Muscle of leg (tissue), 16 donors: Measurements from ENCODE around the gene PER3. TPM values are rescaled to one million over a fixed set of nuclear protein-coding genes. Genes with fewer than 3 reads are reported as not detected.

Experiments
- DNase-seq: peaks from one replicate; pipeline ENCODE4 v3.0.0; 2013
- H3K27ac ChIP-seq: one replicate; pipeline ENCODE4 v1.5.1; 2013; ENCODE audit warnings: mild to moderate bottlenecking, low read length, control low read depth
- H3K27me3 ChIP-seq: one replicate; pipeline ENCODE4 v1.6.1; 2013; ENCODE audit warnings: low read length; ENCODE audit not compliant: control insufficient read depth, insufficient read depth
- H3K36me3 ChIP-seq: one replicate; pipeline ENCODE4 v1.6.1; 2013; ENCODE audit warnings: low read length; ENCODE audit not compliant: control insufficient read depth, insufficient read depth
- H3K4me1 ChIP-seq: one replicate; pipeline ENCODE4 v1.6.1; 2013; ENCODE audit warnings: low read length; ENCODE audit not compliant: control insufficient read depth, insufficient read depth
- H3K4me3 ChIP-seq: one replicate; pipeline ENCODE4 v1.5.1; 2013; ENCODE audit warnings: low read length, control low read depth
- H3K9me3 ChIP-seq: replicated peaks from 2 replicates; pipeline ENCODE4 v1.6.1; 2013; ENCODE audit warnings: low read depth, low read length; ENCODE audit not compliant: control insufficient read depth
- WGBS: methylation state at CpG from one replicate; pipeline ENCODE4 v1.1.5; 2013; ENCODE audit warnings: missing lambda C conversion rate; ENCODE audit not compliant: insufficient coverage; 5-methylcytosine and 5-hydroxymethylcytosine counted together
- long read RNA-seq, 11 donors: transcript quantifications; one replicate each; lab custom pipeline, GENCODE V29; 2026
- polyA plus RNA-seq, 8 donors: library from polyadenylated mRNA; unstranded; fragments of 120-200 nt; gene quantifications; one replicate each; pipeline versions ENCODE4 v1.2.1 to v1.2.3, GENCODE V29; 2013; ENCODE audit warnings: inconsistent platforms in 1 of 8, low replicate concordance in 1 of 8; ENCODE audit not compliant: insufficient read length in 8 of 8, insufficient read depth in 1 of 8
- total RNA-seq: library from RNA; stranded (reverse); fragments of 120-200 nt; gene quantifications from one replicate; pipeline ENCODE4 v1.2.4, GENCODE V29; 2013

PER3 gene
- 3.5 TPM for total RNA-seq
- polyA plus RNA-seq: 1 to 10 TPM; 4.1 to 8.8 (median 5.8) TPM
- long read RNA-seq, donor 1: 0 reads
- long read RNA-seq, donor 2: 0 reads
- long read RNA-seq, donor 3: 0 reads
- long read RNA-seq, donor 4: 0 reads
- long read RNA-seq, donor 5: 0 reads
- long read RNA-seq, donor 6: 0 reads
- long read RNA-seq, donor 7: 0 reads
- long read RNA-seq, donor 8, partial matches to known transcripts: 0 of 1 reads
- long read RNA-seq, donor 8, other reads (novel, unspliced or antisense): 0 of 1 reads
- long read RNA-seq, donor 9, partial matches to known transcripts: 0 of 1 reads
- long read RNA-seq, donor 9, other reads (novel, unspliced or antisense): 0 of 1 reads
- long read RNA-seq, donor 10: 0 reads
- long read RNA-seq, donor 11, partial matches to known transcripts: 0 of 3 reads
- long read RNA-seq, donor 11, other reads (novel, unspliced or antisense): 0 of 3 reads

- Histone ChIP-seq H3K36me3 (peaks cover 18% of the 10 kb centered on the region), H3K27me3 (peaks cover 5% of the 10 kb centered on the region), H3K27ac (peak within 1 kb of the TSS; percentile 72), H3K4me3 (peak within 1 kb of the TSS; percentile 62), H3K9me3 (no peaks in the 10 kb centered on the region), H3K4me1 (peaks cover 13% of the 10 kb centered on the region)
- DNase-seq: peak; percentile 98
- WGBS: under 1% methylated on average over 89 of the region's 90 CpGs
Observed at GRCh38 chr1:7783826-7784491, at the start of gene PER3. Gene PER3 (plus strand): TSS chr1:7784291. CDS start chr1:7784878, 587 bp downstream.

- Histone ChIP-seq H3K36me3 (peaks cover 33% of the 10 kb centered on the region), H3K4me3 (no peak overlapping the region), H3K27me3 (no peaks in the 10 kb centered on the region), H3K27ac (no peak overlapping the region), H3K4me1 (no peaks in the 10 kb centered on the region), H3K9me3 (no peaks in the 10 kb centered on the region)
- WGBS: 96% methylated on average over 4 of the region's 6 CpGs
- no peak for DNase-seq
Observed at GRCh38 chr1:7738044-7738443, 46.0 kb upstream of the PER3 start.

GRCh38 chr1:7743346-7743745, 40.7 kb upstream of the PER3 start:
- no peak overlapping the region for H3K4me3 ChIP-seq
- H3K36me3 ChIP-seq: peaks cover 28% of the 10 kb centered on the region
- WGBS: 64% methylated on average over 4 of the region's 6 CpGs
- no peak for DNase-seq
- H3K27ac ChIP-seq: no peak overlapping the region
- H3K9me3 ChIP-seq: no peaks in the 10 kb centered on the region
- no peaks in the 10 kb centered on the region for H3K4me1 ChIP-seq
- no peaks in the 10 kb centered on the region for H3K27me3 ChIP-seq

GRCh38 chr1:7744882-7745281, 39.2 kb upstream of the PER3 start:
- H3K4me1 ChIP-seq: no peaks in the 10 kb centered on the region
- no peak overlapping the region for H3K4me3 ChIP-seq
- 95% methylated on average over 3 of the region's 9 CpGs for WGBS
- no peaks in the 10 kb centered on the region for H3K9me3 ChIP-seq
- no peak overlapping the region for H3K27ac ChIP-seq
- H3K27me3 ChIP-seq: no peaks in the 10 kb centered on the region
- peaks cover 15% of the 10 kb centered on the region for H3K36me3 ChIP-seq
- DNase-seq: no peak

GRCh38 chr1:7745783-7746182, 38.3 kb upstream of the PER3 start:
- H3K4me3 ChIP-seq: no peak overlapping the region
- H3K36me3 ChIP-seq: peaks cover 13% of the 10 kb centered on the region
- WGBS: 89% methylated on average over 5 of the region's 10 CpGs
- no peak for DNase-seq
- H3K4me1 ChIP-seq: no peaks in the 10 kb centered on the region
- H3K27me3 ChIP-seq: no peaks in the 10 kb centered on the region
- H3K27ac ChIP-seq: no peak overlapping the region
- no peaks in the 10 kb centered on the region for H3K9me3 ChIP-seq

- whole genome bisulfite sequencing: 93% methylated on average over 5 of the region's 5 CpGs
- no peak overlapping the region for H3K27ac ChIP-seq
- H3K4me3 ChIP-seq: no peak overlapping the region
- no peaks in the 10 kb centered on the region for H3K27me3 ChIP-seq
- no peaks in the 10 kb centered on the region for H3K4me1 ChIP-seq
- H3K9me3 ChIP-seq: no peaks in the 10 kb centered on the region
- DNase-seq: no peak
- H3K36me3 ChIP-seq: peaks cover 16% of the 10 kb centered on the region
Observed at GRCh38 chr1:7747605-7748004, 36.5 kb upstream of the PER3 start.

GRCh38 chr1:7749126-7749525, 35.0 kb upstream of the PER3 start:
- Histone ChIP-seq H3K4me3 (no peak overlapping the region), H3K9me3 (no peaks in the 10 kb centered on the region), H3K4me1 (peaks cover 3% of the 10 kb centered on the region), H3K27me3 (no peaks in the 10 kb centered on the region), H3K36me3 (peaks cover 16% of the 10 kb centered on the region), H3K27ac (no peak overlapping the region)
- DNase-seq: no peak
- no CpG with 5 or more reads among the region's 5 CpGs for WGBS

GRCh38 chr1:7751174-7751573, 32.9 kb upstream of the PER3 start:
- H3K27me3 ChIP-seq: no peaks in the 10 kb centered on the region
- H3K36me3 ChIP-seq: peaks cover 7% of the 10 kb centered on the region
- H3K4me1 ChIP-seq: peaks cover 3% of the 10 kb centered on the region
- H3K27ac ChIP-seq: no peak overlapping the region
- 94% methylated on average over 10 of the region's 11 CpGs for WGBS
- H3K4me3 ChIP-seq: no peak overlapping the region
- no peaks in the 10 kb centered on the region for H3K9me3 ChIP-seq
- no peak for DNase-seq

GRCh38 chr1:7752512-7753417, 31.3 kb upstream of the PER3 start:
- H3K36me3 ChIP-seq: peaks cover 3% of the 10 kb centered on the region
- no peak overlapping the region for H3K4me3 ChIP-seq
- H3K9me3 ChIP-seq: no peaks in the 10 kb centered on the region
- peak; percentile 85 for DNase-seq
- H3K4me1 ChIP-seq: peaks cover 3% of the 10 kb centered on the region
- H3K27me3 ChIP-seq: no peaks in the 10 kb centered on the region
- H3K27ac ChIP-seq: no peak overlapping the region
- 0% methylated on average over 2 of the region's 18 CpGs for WGBS
